Measurements from ENCODE around the gene NPLOC4. TPM values are rescaled to one million over a fixed set of nuclear protein-coding genes. Genes with fewer than 3 reads are reported as not detected.

The NPLOC4 gene
- polyA plus RNA-seq, 3 donors, result 51.7 to 55.7 (median 52.5) TPM

- DNase-seq (ENCODE audit: low read depth in 3 of 3, low spot score in 2 of 3), result no peak
These were observed 110.0 kb downstream of the NPLOC4 start for GRCh38 chr17:81526662-81527571.

DNA sequence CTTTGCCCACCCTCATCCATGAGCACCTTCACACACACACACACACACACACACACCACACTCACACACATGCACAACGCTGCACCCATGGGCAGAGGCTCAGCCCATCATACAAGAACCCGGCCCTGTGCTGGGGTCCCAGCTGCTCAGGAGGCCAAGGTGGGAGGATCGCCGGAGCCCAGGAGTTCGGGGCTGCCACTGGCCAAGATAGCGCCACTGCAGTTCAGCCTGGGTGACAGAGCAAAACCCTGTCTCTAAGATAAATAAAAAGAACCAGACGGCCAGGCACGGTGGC, 112.1 kb downstream of the NPLOC4 start:
- DNase-seq (ENCODE audit: low read depth in 3 of 3, low spot score in 2 of 3), result no peak

GRCh38 chr17:81524039-81524864, 112.7 kb downstream of the NPLOC4 start:
- no peak for DNase-seq (ENCODE audit: low read depth in 3 of 3, low spot score in 2 of 3)

- DNase-seq (ENCODE audit: low read depth in 3 of 3, low spot score in 2 of 3), result no peak
These were observed 113.4 kb downstream of the NPLOC4 start for GRCh38 chr17:81523402-81524038.

- DNase-seq (ENCODE audit: low read depth in 3 of 3, low spot score in 2 of 3), result no peak
These were observed 114.2 kb downstream of the NPLOC4 start for GRCh38 chr17:81522491-81523401.

DNA sequence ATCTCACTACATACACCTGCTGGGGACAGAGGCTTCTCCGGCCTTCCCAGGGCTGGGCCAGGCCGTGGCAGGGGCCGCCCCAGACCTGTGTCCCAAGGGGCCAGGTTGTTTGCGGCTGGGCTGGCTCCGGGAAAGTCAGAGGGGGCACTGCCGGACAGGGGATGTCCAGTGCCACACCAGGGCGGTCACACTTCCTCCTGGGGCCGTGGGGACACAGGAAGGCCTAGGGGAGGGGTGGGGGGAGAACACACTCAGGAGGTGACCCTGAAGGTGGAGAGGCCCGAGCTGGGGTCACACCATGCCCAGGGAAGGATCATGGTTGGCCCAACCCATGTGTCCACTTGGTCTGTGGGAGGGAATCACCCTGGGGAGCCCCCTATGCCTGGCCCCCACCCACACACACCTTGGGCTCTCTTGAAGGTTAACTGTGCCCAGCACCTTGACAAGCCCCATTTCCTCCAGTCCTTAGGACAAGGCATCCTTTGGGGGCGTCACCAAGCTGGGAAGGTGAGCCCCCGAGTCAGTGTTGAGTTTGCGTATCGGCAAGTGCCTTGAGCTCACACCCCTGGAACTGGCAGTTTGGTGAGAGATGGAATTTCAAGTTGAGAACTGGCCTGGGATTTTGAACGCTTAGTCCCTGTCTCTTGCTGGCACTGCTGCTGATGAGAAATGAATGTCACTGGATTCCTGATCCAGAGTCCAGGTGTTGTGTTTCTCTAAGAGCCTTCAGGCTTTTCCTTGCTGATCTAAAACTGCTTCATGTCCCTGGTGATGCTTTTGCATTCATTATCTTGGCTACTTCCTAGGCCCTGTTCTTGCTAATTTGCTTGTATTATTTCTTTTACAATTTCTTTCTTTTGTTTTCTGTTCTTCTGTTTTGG, 116.7 kb downstream of the NPLOC4 start:
- DNase-seq (ENCODE audit: low read depth in 3 of 3, low spot score in 2 of 3), result no peak

DNA sequence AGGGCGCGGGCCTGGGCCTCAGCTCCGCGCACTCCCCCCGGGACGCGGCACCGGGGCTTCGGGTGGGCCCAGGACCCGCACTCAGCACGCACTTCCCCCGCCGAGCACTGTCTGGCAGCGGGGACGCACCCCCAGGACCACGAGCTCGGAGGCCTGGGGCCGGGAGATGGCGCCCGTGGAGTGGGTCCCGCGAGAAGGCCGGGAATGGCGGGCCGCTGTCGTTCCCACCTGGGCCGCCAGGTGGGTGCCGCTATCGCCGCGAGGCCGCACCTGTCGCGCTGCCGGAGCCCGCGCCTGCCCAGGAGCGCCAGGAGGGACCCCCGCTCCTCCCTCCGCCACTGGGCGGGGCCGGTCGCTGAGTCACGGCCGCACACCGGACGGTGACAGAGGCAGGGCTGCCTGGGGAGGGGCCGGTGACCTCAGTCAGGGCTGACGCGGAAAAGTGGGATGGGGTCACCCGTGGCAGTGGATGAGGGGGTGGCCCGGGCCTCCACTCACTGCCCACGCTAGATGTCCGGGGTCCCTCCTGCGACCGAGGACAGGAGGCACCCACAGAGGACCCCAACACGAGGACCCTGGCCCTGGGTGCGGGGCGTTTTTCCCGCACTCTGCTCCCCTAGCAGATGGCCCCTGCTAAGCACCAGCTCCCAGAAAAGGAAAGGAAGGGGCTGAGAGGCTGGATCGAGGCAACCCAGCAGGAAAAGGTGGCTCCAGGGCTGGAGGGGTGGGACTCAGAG, 117.5 kb downstream of the NPLOC4 start:
- no peak for DNase-seq (ENCODE audit: low read depth in 3 of 3, low spot score in 2 of 3)

DNA sequence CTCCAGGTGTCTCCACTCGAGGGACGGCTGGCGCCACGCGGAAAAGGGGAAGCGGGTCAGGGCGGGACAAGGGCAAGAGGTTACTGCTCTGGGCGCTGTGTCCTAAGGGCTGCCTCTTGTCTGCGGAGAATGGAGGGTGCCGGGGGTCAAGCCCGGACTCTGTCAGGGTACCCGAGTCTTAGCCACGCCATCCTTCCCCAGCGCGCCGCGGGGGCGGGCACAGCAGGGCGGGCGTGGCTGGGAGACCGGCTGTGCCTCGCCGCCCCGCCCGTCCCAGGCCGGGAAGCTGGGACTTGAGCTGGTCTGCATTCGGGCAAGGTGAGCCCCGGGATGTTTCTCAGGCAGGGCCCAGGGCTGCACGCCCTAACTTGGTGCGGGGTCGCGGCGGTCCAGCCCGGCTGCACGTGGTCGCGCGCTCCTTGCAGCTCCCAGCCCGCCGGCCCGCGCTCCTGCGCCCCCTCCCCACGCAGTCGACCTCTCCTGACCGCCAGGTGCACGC, 118.1 kb downstream of the NPLOC4 start:
- DNase-seq (ENCODE audit: low read depth in 3 of 3, low spot score in 2 of 3), result no peak

DNA sequence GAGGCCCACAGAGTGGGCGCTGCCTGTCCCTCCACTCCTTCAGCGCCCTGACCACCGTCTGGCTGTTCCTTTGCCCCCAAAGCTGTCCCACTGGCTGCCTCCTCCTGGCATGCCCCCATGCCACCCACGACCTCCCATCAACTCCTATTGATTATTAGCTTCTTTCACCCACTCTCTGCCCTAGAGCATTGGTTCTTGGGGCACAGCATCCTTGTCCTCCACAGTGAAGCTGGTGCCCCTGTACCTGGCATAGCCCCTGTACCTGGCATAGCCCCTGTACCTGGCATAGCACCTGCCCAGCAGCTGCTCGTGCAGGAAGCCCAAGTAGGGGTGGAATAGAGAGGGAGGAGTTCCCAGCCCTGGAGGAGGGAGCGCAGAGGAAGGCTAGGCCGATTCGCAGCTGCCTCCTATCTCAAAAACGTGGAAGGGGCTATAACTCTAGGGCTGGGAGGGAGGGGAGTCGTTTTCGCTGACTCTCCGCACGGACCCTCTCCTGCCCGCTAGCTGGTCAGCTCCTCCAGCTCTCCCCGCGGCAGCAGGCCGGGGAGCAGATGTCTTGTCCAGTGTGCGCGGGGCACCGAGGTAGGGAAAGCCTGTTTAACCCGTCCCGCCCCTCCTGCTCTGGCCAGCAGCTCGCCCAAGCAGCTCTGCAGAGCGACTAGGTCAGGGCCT, 118.7 kb downstream of the NPLOC4 start:
- DNase-seq (ENCODE audit: low read depth in 3 of 3, low spot score in 2 of 3), result no peak

GRCh38 chr17:81517339-81518112, 119.4 kb downstream of the NPLOC4 start:
- no peak for DNase-seq (ENCODE audit: low read depth in 3 of 3, low spot score in 2 of 3)

DNA sequence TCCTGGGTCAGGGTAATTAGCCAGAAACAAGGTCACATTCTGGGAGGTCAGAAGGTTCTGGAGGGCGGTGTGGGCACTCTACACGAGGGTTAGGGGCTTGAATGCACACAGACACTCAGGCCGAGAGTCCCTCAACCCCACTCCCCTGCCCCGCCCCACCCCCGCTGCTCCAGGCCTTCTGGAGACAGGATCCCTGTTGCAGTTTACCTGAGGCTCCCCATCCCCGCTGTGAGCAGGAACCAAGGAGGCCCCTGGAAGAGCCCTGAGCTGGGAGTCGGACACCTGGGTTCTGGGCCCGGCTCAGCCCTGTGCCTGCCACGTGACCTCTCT, 119.9 kb downstream of the NPLOC4 start:
- DNase-seq (ENCODE audit: low read depth in 3 of 3, low spot score in 2 of 3), result no peak

- DNase-seq (ENCODE audit: low read depth in 3 of 3, low spot score in 2 of 3), result no peak
These were observed 120.5 kb downstream of the NPLOC4 start for GRCh38 chr17:81516439-81516838.

- DNase-seq (ENCODE audit: low read depth in 3 of 3, low spot score in 2 of 3), result no peak
These were observed 121.3 kb downstream of the NPLOC4 start for GRCh38 chr17:81515530-81516041.

- DNase-seq (ENCODE audit: low read depth in 3 of 3, low spot score in 2 of 3), result no peak
These were observed 122.0 kb downstream of the NPLOC4 start for GRCh38 chr17:81514739-81515529.

GRCh38 chr17:81514489-81514738, 122.5 kb downstream of the NPLOC4 start:
- DNase-seq (ENCODE audit: low read depth in 3 of 3, low spot score in 2 of 3), result no peak

DNA sequence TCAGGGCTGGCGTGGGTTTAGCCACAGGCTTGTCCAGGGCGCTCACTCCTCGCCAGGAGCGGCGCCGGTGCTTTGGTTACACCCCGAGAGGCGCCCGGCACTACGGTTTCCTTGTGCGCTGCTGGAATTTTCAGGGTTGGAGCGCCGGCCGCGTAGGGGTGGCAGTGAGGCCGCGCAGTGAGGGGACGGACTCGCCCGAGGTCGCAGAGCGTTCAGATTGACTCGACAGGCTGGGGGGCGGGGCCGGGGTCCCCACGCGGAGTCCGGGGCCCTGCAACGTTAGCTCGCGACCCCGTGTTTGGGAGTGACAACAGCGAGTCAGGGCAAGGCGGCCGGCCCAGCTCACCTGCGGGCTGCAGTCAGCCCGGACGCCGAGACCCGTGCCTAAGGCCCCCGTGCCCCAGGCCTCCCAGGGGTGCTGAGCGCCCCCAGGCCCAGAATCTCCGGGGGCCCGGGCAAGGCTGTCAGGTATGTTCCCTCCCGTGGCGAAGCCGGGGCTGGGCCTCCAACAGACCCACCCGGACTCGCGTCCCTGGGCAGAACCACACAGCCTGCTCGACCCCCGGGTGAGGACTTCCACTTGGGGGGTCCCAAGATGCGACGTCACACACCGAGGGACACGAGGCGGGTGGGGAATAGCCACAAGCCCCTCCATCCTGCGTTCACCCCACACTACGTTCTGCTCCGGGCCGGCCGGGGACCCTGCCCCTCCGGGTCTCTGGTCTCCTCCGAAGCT, 123.0 kb downstream of the NPLOC4 start:
- no peak for DNase-seq (ENCODE audit: low read depth in 3 of 3, low spot score in 2 of 3)

Data from right renal cortex interstitium (tissue), 3 donors.